ENCODE data around the gene RNF149. TPM values are rescaled to one million over a fixed set of nuclear protein-coding genes. Genes with fewer than 3 reads are reported as not detected.
"Not testable (repeated sequence)": the region's sequence is repeated elsewhere in the genome, so short reads cannot be mapped to it uniquely, and the experiment has no call there.

RNF149 gene, protein sequence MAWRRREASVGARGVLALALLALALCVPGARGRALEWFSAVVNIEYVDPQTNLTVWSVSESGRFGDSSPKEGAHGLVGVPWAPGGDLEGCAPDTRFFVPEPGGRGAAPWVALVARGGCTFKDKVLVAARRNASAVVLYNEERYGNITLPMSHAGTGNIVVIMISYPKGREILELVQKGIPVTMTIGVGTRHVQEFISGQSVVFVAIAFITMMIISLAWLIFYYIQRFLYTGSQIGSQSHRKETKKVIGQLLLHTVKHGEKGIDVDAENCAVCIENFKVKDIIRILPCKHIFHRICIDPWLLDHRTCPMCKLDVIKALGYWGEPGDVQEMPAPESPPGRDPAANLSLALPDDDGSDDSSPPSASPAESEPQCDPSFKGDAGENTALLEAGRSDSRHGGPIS
- 37.5 and 45.0 TPM in 2 replicates for total RNA-seq (2014; rRNA removed; shearing (Covaris generic); ENCODE audit: low replicate concordance)

DNA sequence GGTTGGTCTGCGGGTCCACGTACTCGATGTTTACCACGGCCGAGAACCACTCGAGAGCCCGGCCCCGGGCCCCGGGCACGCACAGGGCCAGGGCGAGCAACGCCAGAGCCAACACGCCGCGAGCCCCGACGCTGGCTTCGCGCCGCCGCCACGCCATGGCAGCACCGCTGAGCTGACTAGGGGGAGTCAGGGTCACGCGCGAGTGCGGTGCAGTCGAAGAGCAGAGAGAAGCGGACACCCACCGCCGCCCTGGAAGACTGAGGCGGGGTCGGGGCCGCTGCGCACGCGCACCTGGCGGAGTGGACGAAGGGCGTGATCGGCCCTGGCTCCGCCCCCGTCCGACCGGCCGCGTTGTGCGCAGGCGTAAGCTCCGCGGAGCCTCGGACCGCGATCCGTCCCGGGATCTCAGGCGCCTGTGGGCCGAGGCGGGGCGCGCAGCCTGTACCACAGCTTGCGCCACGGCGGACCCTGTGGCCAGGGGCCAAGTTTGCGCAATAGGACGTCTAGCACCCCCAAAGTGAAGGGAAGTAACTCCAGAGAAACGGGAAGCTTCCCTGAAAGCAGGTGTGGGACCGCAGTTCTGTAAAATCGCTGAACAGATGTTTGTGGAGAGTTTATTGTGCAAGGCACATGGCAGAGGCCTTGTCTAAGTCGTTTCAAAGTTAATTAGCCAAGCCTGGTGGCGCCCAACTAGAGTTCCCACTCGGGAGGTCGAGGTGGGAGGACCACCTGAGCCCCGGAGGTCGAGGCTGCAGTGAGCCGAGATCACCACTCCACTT, at the start of gene RNF149:
Gene RNF149, minus strand, starts transcription at position 270 of the 779 bp plus-strand sequence. Its CDS starts 113 bp downstream, at position 157.
- peak; percentile 88 for DNase-seq (ENCODE audit: low read depth)

DNA sequence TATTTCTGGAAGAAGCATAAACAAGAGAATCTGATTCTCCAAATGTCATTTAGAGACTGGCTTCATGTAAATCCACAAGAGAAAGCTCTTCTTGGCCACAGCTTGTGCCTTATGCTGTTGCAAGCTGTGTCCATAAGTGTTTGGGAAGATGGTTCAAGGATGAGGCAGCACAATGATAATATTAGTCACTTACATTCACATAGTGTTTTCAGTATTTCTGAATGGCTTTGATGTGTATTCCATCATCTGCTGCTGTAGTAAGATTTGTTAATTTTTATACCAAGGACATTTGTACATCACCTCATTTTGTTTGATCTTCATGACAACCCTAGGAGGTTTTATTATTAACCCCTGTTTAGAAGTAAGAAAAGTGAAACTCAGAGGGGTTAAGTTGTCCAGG, 48.9 kb upstream of the RNF149 start:
- DNase-seq (ENCODE audit: low read depth), result no peak
- in situ Hi-C loops (cut with HindIII; ENCODE audit: low pct_unique_long_range_greater_than_20kb, low sequenced_read_pairs), result no loop called here

More for the DNA sequence above, at the start of gene RNF149:
- in situ Hi-C loops (cut with HindIII; ENCODE audit: low pct_unique_long_range_greater_than_20kb, low sequenced_read_pairs), result no loop called here

DNA sequence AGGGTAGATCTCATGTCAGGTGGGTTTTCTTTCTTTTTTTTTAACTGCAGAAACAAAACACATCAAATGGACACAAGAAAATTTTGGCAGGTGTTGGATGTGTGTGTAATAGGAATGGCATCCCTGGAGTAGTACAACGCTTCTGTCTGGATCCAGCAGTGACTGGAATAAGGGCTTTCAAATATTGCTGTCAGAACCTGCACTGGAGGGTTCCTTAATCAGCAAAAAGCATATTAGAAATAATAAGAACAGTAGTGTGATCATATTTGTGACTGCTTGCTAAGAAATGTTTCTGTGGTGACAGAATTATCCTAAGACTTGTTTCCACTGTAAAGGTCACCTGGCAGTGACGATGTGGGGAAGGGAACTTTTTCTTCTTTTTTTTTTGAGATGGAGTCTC, 48.0 kb upstream of the RNF149 start:
- in situ Hi-C loops (cut with HindIII; ENCODE audit: low pct_unique_long_range_greater_than_20kb, low sequenced_read_pairs), result no loop called here
- no peak for DNase-seq (ENCODE audit: low read depth)

DNA sequence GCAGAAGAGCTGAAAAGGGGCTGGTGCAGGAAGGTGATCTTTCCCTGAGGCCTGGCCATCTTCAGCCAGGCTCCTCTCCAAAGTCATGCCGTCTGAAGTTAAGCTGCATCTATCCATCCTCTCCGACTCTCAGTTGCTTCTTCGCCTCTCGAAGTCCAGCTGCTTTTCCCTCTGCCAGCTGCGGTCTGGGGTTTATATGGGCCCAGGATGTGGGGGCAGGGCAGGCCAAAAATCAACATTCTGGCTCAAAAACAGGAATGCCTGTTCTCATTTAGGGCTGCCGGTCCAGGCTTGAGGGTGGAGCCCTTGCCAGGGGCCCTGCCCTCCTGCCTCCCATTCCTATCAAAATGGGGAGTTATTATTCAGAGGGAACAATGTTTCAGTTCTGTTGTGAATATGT, 47.6 kb upstream of the RNF149 start:
- in situ Hi-C loops (cut with HindIII; ENCODE audit: low pct_unique_long_range_greater_than_20kb, low sequenced_read_pairs), result no loop called here
- no peak for DNase-seq (ENCODE audit: low read depth)

DNA sequence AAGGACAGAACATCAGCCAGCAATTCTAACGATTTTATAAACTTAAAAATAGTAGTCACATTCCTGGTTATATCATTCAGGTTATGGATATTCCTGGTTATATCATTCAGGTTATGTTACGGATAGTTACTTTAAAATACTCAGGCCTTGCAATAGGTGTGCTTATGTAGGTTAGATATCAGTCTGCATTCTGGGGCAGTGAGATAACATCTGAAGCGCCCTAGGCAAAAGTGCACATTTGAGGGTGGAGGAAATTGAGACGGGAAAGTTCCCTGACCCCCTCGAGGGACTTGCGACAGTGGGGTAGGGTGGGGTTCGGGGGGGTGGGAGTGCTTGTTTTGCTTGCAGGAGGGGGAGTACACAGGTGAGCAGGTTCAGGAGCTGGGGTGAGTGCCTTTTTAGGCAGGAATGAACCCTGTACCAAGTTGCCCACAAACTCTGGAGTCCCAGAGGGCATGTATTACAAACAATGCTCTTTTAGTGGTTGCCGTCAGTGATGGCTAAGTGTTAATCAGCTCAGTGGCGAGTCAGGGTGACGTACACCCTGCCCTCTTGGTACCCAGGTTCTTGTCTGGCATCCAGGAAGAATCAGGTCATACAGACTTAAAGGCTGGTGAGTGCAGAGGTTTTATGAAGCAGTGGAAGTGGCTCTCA, 47.0 kb upstream of the RNF149 start:
- DNase-seq (ENCODE audit: low read depth), result no peak
- in situ Hi-C loops (cut with HindIII; ENCODE audit: low pct_unique_long_range_greater_than_20kb, low sequenced_read_pairs), result no loop called here

DNA sequence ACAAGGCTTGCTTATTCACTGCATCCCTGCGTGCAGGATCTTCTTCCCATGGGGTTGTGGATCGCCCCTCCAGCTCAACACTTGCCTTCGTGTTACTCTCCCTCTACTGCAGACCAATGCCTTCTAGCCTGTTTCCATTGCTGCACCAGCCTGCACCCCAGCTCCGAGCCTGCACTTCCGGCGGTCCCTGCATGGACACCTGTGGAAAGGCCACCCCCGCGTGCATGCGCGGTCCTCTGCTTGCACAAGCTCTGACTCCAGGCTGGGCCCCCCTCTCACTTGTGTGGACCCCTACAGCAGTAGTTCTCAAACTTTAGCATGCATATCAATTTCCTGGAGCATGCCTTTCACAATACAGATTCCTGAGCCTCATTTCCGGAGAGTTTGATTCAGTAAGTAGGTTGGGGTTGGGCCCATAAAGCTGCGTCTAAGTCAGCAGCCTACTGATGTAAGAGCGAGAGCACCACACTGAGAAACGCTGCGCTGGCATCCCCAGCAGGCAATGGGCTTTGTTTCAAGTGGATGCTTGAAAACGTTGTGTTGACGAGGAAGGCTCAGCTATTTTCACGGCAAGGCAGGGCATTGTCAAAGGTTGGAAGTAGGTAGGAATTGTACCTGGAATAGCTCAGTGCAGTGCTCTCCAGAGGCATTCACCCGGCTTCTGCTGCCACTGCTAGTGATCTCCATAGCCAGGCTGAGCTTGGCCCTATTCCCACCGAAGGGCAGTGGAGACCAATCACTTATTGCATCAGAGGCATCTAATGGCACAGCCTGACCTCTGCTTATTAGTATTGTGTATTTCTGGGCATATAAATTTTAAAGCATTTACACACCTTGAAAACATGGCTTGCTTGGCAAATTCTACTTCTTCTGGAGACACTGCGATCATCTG, 46.2 kb upstream of the RNF149 start:
- in situ Hi-C loops (cut with HindIII; ENCODE audit: low pct_unique_long_range_greater_than_20kb, low sequenced_read_pairs), result no loop called here

DNA sequence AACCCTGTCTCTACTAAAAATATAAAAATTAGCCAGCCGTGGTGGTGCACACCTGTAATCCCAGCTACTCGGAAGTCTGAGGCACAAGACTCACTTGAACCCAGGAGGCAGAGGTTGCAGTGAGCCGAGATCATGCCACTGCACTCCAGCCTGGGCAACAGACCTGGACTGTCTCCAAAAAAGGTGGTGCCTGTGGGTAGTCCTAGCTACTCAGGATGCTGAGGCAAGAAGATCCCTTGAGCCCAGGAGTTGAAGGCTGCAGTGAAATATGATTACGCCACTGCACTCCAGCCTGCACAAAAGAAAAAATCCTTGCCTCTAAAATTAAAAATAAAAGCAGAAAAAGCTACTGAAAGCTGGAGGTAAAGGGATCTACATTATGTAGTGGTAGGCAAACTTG, 44.1 kb upstream of the RNF149 start:
- DNase-seq (ENCODE audit: low read depth); in situ Hi-C loops (cut with HindIII; ENCODE audit: low pct_unique_long_range_greater_than_20kb, low sequenced_read_pairs): not testable (repeated sequence)

More for the DNA sequence above, 46.2 kb upstream of the RNF149 start:
- DNase-seq (ENCODE audit: low read depth), result no peak

DNA sequence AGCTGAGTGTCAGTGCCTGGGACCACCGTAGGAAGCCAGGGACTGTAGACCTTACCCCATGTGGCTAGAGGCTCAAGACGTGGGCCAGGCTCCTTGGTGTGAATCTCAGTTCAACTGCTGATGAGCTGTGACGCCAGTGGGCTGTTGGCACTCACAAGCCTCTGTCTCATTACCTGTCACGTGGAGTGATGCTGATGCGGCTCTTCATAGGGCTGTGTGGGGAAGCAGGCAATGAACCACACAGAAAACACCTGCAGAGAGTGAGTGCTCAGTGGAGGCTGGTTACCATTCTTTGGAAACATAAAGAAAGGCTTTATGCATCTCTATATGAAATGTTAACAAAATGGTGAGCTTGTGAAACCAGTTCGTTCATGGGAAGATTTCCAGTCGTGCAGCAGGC, 42.7 kb upstream of the RNF149 start:
- no peak for DNase-seq (ENCODE audit: low read depth)
- in situ Hi-C loops (cut with HindIII; ENCODE audit: low pct_unique_long_range_greater_than_20kb, low sequenced_read_pairs), result no loop called here

DNA sequence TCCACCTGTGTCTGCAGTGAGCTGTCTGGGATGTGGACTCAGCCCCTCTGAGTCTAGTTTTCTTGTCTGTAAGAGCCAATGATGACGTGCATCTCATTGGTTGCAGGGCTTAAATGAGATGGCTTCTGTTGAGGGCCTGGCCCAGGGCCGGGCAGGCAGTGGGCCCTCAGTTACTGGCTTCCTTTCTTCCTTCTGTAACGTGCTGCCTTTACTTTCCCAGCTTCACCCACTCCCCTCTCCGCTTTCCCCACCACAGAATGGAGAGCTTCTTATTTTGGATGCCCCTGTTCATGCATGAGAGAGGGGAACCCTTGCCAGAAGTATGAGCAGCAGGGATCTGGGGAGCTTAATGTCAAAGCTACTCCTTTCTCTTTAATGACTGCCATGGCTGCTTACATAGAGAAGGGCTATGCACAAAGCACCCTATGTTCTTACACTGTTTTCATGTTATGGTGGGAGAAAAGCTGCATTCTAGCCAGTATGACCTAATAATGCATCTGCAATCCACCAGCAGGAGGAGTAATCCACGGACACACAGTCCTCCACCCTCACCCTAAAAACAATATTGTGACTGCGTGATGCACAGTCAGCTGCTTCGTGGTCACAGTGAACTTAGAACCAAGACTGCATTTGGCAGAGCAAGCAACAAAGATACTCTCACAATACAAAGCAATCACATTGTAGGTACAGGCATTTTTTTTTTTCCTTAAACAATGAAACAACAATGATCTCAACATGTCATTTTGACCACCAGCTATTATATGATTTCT, 41.6 kb upstream of the RNF149 start:
- peak; percentile 60 for DNase-seq (ENCODE audit: low read depth)
- in situ Hi-C loops (cut with HindIII; ENCODE audit: low pct_unique_long_range_greater_than_20kb, low sequenced_read_pairs), result no loop called here

DNA sequence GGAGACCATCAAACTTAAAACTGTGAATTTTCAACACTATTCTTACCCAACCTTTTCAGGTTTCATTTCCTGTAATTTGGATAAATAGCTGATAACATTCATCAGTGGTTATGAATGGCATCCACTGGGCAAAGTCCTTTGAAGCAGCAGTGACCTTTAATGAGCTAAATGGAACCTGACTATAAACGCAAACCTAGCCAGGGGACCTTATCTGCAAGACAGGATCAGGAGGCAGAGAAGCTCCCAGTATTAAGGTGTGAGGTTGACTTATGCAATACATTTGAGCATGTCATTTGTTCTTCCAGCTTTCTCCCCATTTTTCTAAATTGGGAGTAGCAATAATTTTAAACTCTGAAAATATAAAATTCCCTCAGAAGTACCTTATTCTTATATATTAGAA, 40.4 kb upstream of the RNF149 start:
- in situ Hi-C loops (cut with HindIII; ENCODE audit: low pct_unique_long_range_greater_than_20kb, low sequenced_read_pairs), result no loop called here
- no peak for DNase-seq (ENCODE audit: low read depth)

DNA sequence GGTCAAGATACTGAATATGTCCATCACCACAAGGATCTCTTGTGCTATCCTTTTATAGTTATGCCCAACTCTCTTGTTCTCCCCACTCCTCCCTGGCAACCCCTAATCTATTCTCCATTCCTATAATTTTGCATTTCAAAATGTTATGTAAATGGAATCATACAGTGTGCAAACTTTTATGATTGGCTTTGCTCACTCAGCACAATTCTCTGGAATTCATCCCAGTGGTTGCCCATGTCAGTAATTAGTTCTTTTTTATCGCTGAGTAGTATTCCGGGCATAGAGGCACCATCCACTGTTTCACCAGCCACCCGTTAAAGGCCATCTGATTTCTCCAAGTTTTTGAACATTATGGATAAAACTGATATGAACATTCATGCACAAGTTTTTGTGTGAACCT, 38.4 kb upstream of the RNF149 start:
- in situ Hi-C loops (cut with HindIII; ENCODE audit: low pct_unique_long_range_greater_than_20kb, low sequenced_read_pairs), result no loop called here
- DNase-seq (ENCODE audit: low read depth), result no peak

DNA sequence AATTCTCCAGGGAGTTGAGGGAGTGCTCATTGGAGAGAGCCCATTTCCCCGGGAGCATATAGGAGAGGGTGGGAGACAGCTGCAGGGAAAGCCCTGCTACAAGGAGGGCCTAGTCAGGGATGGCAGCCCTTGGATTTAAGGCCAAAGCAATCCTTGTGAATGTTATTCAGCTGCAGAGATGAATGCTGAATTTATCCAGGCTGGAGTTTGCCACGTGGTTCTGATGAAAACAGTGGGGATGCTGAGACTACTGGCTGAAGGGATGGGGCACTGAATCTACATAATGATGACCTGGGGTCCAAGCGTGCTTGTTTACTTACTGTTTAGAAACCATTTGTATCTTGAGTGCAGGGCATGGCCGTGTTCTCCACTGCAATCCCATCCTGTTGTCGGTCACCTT, 35.6 kb upstream of the RNF149 start:
- in situ Hi-C loops (cut with HindIII; ENCODE audit: low pct_unique_long_range_greater_than_20kb, low sequenced_read_pairs), result no loop called here
- DNase-seq (ENCODE audit: low read depth), result no peak

DNA sequence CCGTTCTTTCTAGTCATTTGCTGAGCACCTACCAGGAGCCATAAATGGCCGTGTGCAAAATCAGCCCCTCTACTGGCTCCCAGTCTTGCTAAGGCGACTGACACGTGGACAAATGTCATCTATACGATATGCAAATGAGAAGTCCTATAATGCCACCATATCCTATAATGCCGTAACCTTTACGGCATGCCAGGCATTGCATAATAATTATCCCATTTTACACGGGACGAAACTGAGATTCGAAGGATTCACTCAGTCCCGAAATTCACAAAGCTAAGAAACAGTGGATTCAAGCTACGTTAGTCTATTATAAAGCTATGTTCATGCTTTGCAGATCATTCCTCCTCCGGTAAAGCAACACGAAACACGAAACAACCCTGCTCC, 34.1 kb upstream of the RNF149 start:
- DNase-seq (ENCODE audit: low read depth), result no peak
- in situ Hi-C loops (cut with HindIII; ENCODE audit: low pct_unique_long_range_greater_than_20kb, low sequenced_read_pairs), result no loop called here

DNA sequence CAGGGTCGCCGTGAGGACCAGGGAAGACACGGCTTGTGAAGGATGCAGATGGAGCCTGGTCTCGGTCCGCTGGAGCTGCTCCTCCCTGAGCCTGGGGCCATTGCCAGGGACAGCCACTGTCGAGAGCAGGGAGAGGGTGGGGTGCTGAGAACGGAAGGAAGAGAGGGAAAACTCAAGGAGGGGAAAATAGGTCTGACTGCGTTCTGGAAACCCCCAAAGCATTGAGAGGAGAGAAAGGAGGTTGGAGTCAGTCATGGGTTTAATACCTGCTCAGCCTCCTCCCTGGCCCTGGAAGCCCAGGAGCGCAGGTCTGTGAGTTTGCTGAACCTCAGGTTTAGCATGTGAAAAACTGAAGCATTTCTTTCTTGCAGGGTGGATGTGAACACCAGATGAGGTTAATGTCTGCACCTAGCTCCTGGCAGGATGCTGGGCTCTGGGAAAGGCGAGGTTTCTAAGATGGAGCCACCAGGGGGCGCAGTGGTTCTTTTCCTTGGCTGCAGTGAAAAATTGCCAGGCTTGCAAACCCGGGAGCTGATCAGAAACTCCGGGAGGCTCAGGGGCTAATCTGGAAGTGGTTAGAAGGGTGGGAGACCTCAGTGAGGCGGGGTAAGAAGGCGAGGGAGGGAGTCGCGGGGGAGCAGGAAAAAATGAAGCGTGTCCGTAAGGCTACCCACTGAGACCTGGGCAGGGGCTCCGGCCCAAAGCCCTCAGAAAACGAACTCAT, 33.6 kb upstream of the RNF149 start:
- in situ Hi-C loops (cut with HindIII; ENCODE audit: low pct_unique_long_range_greater_than_20kb, low sequenced_read_pairs), result no loop called here
- DNase-seq (ENCODE audit: low read depth), result peak; percentile 66

DNA sequence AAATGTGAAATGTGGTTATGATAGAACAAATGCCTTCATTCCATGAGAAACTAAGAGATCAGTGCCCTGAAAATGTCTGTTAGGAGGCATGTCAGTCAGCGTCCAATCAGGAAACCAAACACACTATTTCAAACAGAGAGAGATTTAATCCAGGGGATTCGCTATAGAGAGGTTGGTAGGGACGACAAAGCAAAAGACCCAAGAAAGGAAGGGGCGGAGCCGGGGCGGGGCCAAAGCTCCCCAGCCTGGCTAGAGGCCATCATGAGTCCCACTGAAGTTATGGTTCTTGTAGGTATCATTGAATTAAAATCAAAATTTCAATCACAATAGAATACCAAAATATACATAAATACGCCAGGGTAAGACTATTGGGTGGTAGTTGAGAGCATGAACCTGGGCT, 32.9 kb upstream of the RNF149 start:
- peak; percentile 29 for DNase-seq (ENCODE audit: low read depth)
- in situ Hi-C loops (cut with HindIII; ENCODE audit: low pct_unique_long_range_greater_than_20kb, low sequenced_read_pairs), result no loop called here

DNA sequence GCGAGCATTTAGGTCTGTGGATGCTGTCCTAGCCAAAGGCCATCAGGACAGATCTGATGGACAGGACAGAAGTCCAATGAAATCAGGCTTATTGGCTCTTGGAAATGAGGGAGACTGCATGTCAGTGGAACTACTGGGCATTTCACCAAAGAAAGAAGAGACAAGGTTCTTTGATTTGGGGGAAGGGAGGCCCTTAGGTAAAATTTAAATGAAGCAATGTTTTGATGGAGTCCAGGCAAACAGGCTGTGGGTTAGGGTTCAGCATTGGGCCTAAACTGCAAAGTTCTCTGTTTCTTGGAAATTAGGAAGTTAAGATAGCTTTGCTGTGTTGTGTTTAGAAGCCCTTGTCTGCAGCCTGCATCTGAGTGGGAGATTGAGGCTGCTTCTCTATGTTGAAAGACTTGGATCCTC, 31.6 kb upstream of the RNF149 start:
- in situ Hi-C loops (cut with HindIII; ENCODE audit: low pct_unique_long_range_greater_than_20kb, low sequenced_read_pairs), result no loop called here
- DNase-seq (ENCODE audit: low read depth), result no peak

Data from Caki2 (cell line).